Activated T-cell treated with anti-CD3 and anti-CD28 coated beads, Interleukin-2, amount 50 U/mL, for 24 hours (primary cell): Measurements from ENCODE around the gene STAT3.
"Not testable (repeated sequence)": the region's sequence is repeated elsewhere in the genome, so short reads cannot be mapped to it uniquely, and the experiment has no call there.

Experiments
- DNase-seq: peaks from one replicate; pipeline ENCODE4 v3.0.0-alpha.2; 2020
- H3K27ac Mint-ChIP-seq: 2 replicates; pipeline ENCODE4 v1.8.0; 2020; ENCODE audit warnings: mild to moderate bottlenecking, mixed read lengths
- H3K27me3 Mint-ChIP-seq: 2 replicates; pipeline ENCODE4 v1.8.0; 2020; ENCODE audit warnings: mixed read lengths
- H3K36me3 Mint-ChIP-seq: 2 replicates; pipeline ENCODE4 v1.8.0; 2020; ENCODE audit warnings: low read depth, mixed read lengths
- H3K4me1 Mint-ChIP-seq: 2 replicates; pipeline ENCODE4 v1.8.0; 2020; ENCODE audit warnings: low read depth, mixed read lengths
- H3K4me3 Mint-ChIP-seq: 2 replicates; pipeline ENCODE4 v1.8.0; 2020; ENCODE audit warnings: mild to moderate bottlenecking, moderate library complexity, mixed read lengths
- H3K9me3 Mint-ChIP-seq: 2 replicates; pipeline ENCODE4 v1.8.0; 2020; ENCODE audit warnings: mixed read lengths

The STAT3 gene

GRCh38 chr17:42312285-42313130, 75.7 kb downstream of the STAT3 start:
- no peaks in the 10 kb centered on the region for H3K27me3 Mint-ChIP-seq
- H3K4me1 Mint-ChIP-seq = peaks cover 86% of the 10 kb centered on the region
- H3K4me3 Mint-ChIP-seq = peak overlapping the region; percentile 71
- H3K9me3 Mint-ChIP-seq = no peaks in the 10 kb centered on the region
- H3K27ac Mint-ChIP-seq = peak overlapping the region; percentile 96
- DNase-seq = peak; percentile 87
- H3K36me3 Mint-ChIP-seq = peaks cover 98% of the 10 kb centered on the region

- peaks cover 98% of the 10 kb centered on the region for H3K36me3 Mint-ChIP-seq
Observed at GRCh38 chr17:42312035-42312284, 76.3 kb downstream of the STAT3 start.

DNA sequence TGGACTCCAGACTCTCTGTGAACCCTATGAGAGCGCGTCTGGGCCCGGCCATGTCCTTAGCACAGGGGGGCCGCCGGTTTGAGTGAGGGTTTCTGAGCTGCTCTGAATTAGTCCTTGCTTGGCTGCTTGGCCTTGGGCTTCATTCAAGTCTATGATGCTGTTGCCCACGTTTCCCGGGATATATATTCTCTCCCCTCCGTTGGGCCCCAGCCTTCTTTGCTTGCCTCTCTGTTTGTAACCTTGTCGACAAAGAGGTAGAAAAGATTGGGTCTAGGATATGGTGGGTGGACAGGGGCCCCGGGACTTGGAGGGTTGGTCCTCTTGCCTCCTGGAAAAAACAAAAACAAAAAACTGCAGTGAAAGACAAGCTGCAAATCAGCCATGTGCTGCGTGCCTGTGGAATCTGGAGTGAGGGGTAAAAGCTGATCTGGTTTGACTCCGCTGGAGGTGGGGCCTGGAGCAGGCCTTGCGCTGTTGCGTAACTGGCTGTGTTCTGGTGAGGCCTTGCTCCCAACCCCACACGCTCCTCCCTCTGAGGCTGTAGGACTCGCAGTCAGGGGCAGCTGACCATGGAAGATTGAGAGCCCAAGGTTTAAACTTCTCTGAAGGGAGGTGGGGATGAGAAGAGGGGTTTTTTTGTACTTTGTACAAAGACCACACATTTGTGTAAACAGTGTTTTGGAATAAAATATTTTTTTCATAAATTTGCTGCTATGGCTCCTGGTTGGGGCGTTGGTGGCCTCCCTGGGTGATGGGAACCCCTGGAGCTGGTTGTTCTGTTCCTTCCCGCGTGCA, 76.8 kb downstream of the STAT3 start:
- Mint-ChIP-seq H3K4me1 (peaks cover 85% of the 10 kb centered on the region), H3K4me3 (peak overlapping the region; percentile 71), H3K9me3 (no peaks in the 10 kb centered on the region), H3K27me3 (no peaks in the 10 kb centered on the region), H3K27ac (peak overlapping the region; percentile 96), H3K36me3 (peaks cover 98% of the 10 kb centered on the region)
- peak; percentile 57 for DNase-seq

More at GRCh38 chr17:42312035-42312284, 76.3 kb downstream of the STAT3 start:
- DNase-seq = no peak
- Mint-ChIP-seq H3K4me3 (peak overlapping the region; percentile 71), H3K27ac (peak overlapping the region; percentile 96), H3K27me3 (no peaks in the 10 kb centered on the region), H3K9me3 (no peaks in the 10 kb centered on the region), H3K4me1 (peaks cover 89% of the 10 kb centered on the region)

DNA sequence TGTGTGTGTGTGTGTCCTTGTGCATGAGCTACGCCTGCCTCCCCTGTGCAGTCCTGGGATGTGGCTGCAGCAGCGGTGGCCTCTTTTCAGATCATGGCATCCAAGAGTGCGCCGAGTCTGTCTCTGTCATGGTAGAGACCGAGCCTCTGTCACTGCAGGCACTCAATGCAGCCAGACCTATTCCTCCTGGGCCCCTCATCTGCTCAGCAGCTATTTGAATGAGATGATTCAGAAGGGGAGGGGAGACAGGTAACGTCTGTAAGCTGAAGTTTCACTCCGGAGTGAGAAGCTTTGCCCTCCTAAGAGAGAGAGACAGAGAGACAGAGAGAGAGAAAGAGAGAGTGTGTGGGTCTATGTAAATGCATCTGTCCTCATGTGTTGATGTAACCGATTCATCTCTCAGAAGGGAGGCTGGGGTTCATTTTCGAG, 77.4 kb downstream of the STAT3 start:
- peak overlapping the region; percentile 71 for H3K4me3 Mint-ChIP-seq
- peak overlapping the region; percentile 96 for H3K27ac Mint-ChIP-seq
- H3K9me3 Mint-ChIP-seq = no peaks in the 10 kb centered on the region
- peak; percentile 60 for DNase-seq
- peaks cover 98% of the 10 kb centered on the region for H3K36me3 Mint-ChIP-seq
- no peaks in the 10 kb centered on the region for H3K27me3 Mint-ChIP-seq
- peaks cover 89% of the 10 kb centered on the region for H3K4me1 Mint-ChIP-seq

GRCh38 chr17:42309986-42310786, 78.1 kb downstream of the STAT3 start:
- Mint-ChIP-seq H3K4me1 (peaks cover 84% of the 10 kb centered on the region), H3K36me3 (peaks cover 94% of the 10 kb centered on the region), H3K27ac (peak overlapping the region; percentile 96), H3K9me3 (no peaks in the 10 kb centered on the region), H3K27me3 (no peaks in the 10 kb centered on the region), H3K4me3 (peak overlapping the region; percentile 71)
- DNase-seq = no peak

- H3K9me3 Mint-ChIP-seq = no peaks in the 10 kb centered on the region
- peak overlapping the region; percentile 96 for H3K27ac Mint-ChIP-seq
- no peak for DNase-seq
- no peak overlapping the region for H3K4me3 Mint-ChIP-seq
- peaks cover 94% of the 10 kb centered on the region for H3K36me3 Mint-ChIP-seq
- peaks cover 84% of the 10 kb centered on the region for H3K4me1 Mint-ChIP-seq
- no peaks in the 10 kb centered on the region for H3K27me3 Mint-ChIP-seq
Observed at GRCh38 chr17:42309142-42309541, 79.1 kb downstream of the STAT3 start.

GRCh38 chr17:42308446-42308845, 79.8 kb downstream of the STAT3 start:
- DNase-seq = no peak
- peaks cover 94% of the 10 kb centered on the region for H3K36me3 Mint-ChIP-seq
- H3K27me3 Mint-ChIP-seq = no peaks in the 10 kb centered on the region
- H3K9me3 Mint-ChIP-seq = no peaks in the 10 kb centered on the region
- H3K4me3 Mint-ChIP-seq = no peak overlapping the region
- H3K4me1 Mint-ChIP-seq = peaks cover 82% of the 10 kb centered on the region
- peak overlapping the region; percentile 96 for H3K27ac Mint-ChIP-seq

- Mint-ChIP-seq H3K4me3 (no peak overlapping the region), H3K36me3 (peaks cover 96% of the 10 kb centered on the region), H3K4me1 (peaks cover 79% of the 10 kb centered on the region), H3K27me3 (no peaks in the 10 kb centered on the region), H3K27ac (peak overlapping the region; percentile 96), H3K9me3 (no peaks in the 10 kb centered on the region)
- DNase-seq = no peak
Observed at GRCh38 chr17:42307362-42307927, 80.8 kb downstream of the STAT3 start.

DNA sequence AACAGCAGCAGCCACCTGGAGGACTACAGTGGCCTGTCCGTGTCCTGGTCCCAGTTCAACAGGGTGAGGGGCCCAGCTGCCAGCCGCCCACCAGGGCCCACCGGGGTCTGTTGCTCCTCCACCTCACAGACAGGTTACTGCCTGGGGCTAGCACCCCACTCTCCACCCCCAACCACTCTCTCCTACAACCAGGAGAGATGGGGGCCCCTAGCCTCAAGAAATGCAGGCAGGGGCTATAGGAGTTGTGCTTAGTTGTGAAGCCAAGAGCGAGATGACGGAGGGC, 81.9 kb downstream of the STAT3 start:
- H3K27ac Mint-ChIP-seq = peak overlapping the region; percentile 87
- no peak overlapping the region for H3K4me3 Mint-ChIP-seq

DNA sequence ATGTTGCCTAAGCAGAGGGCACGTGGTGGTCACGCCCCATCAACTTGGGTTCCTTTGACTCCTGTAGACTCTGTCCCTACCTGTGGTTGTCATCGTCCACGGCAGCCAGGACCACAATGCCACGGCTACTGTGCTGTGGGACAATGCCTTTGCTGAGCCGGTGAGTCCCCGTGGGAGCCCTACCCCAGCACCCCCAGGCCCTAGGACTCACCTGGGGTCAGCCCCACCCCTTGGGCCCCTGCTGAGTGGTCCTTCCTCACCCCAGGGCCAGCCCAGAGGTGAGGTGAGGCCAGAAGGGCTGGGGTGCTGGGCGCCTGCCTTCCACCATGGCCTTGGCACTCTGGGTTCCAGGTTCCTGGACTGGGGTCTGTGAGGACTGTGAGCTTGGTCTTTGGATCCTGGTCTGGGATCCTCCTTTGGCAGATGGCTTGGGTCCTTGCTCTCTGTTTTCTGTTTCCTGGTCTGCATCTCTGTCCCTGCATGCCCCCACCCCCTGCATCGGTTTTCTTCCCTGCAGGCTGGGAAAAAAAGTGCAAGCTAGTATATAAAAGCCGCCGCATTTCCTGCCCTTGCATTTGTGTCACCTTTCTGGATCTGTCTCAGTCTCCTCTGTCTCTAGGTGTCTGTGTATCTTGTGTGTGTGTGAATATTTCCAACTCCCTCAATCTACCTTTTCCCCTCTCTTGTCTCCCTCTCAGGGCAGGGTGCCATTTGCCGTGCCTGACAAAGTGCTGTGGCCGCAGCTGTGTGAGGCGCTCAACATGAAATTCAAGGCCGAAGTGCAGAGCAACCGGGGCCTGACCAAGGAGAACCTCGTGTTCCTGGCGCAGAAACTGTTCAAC, 82.5 kb downstream of the STAT3 start:
- DNase-seq = no peak
- Mint-ChIP-seq H3K4me1 (peaks cover 72% of the 10 kb centered on the region), H3K27ac (peak overlapping the region; percentile 87), H3K9me3 (no peaks in the 10 kb centered on the region), H3K4me3 (no peak overlapping the region), H3K27me3 (no peaks in the 10 kb centered on the region), H3K36me3 (peaks cover 96% of the 10 kb centered on the region)

More for the DNA sequence above, 81.9 kb downstream of the STAT3 start:
- peaks cover 77% of the 10 kb centered on the region for H3K4me1 Mint-ChIP-seq
- DNase-seq = no peak
- no peaks in the 10 kb centered on the region for H3K27me3 Mint-ChIP-seq
- H3K9me3 Mint-ChIP-seq = no peaks in the 10 kb centered on the region
- peaks cover 96% of the 10 kb centered on the region for H3K36me3 Mint-ChIP-seq

- H3K27me3 Mint-ChIP-seq, H3K4me3 Mint-ChIP-seq, H3K9me3 Mint-ChIP-seq, DNase-seq: not testable (repeated sequence)
- Mint-ChIP-seq H3K27ac (peak overlapping the region; percentile 84), H3K36me3 (peaks cover 94% of the 10 kb centered on the region), H3K4me1 (peaks cover 65% of the 10 kb centered on the region)
Observed at GRCh38 chr17:42305031-42305330, 83.3 kb downstream of the STAT3 start.

DNA sequence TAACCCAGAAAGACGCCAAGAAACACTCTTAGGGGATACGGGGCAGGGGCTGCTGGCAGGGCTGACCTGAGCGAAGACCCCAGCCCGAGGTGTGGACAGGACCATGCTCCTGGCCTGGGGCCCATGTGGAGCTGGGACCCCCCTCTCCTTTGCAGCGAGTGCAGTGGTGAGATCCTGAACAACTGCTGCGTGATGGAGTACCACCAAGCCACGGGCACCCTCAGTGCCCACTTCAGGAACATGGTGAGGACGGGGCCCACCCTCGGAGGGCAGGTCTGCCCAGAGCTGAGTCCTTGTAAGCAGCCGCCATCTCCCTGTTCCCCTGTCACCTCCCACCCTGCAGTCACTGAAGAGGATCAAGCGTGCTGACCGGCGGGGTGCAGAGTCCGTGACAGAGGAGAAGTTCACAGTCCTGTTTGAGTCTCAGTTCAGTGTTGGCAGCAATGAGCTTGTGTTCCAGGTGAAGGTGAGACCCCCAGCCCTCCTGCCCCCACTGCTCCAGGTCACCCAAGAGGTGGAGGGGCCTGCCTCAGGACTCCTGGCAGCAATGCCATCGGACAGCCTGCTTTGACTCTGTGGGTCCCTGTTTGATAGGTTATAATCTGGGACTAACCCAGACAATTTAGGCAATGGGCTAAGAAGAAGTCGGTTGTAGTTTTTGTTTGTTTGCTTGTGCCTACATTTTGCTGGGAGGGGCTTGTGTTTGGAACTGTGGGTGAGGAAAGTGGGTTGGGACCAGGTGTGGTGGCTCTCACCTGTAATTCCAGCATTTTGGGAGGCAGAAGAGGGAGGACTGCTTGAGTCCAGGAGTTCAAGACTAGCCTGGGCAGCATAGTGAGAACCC, 83.8 kb downstream of the STAT3 start:
- Mint-ChIP-seq H3K4me3 (no peak overlapping the region), H3K36me3 (peaks cover 91% of the 10 kb centered on the region), H3K27ac (peak overlapping the region; percentile 84), H3K27me3 (no peaks in the 10 kb centered on the region), H3K4me1 (peaks cover 59% of the 10 kb centered on the region), H3K9me3 (no peaks in the 10 kb centered on the region)
- DNase-seq = no peak

GRCh38 chr17:42303694-42304093, 84.5 kb downstream of the STAT3 start:
- peak overlapping the region; percentile 84 for H3K27ac Mint-ChIP-seq
- peaks cover 89% of the 10 kb centered on the region for H3K36me3 Mint-ChIP-seq
- DNase-seq = no peak
- H3K9me3 Mint-ChIP-seq = no peaks in the 10 kb centered on the region
- H3K27me3 Mint-ChIP-seq = no peaks in the 10 kb centered on the region
- H3K4me3 Mint-ChIP-seq = no peak overlapping the region
- H3K4me1 Mint-ChIP-seq = peaks cover 52% of the 10 kb centered on the region
